HepG2 (cell line): Measurements from ENCODE around the gene EDEM3. TPM values are rescaled to one million over a fixed set of nuclear protein-coding genes. Genes with fewer than 3 reads are reported as not detected.

Source experiments
- FOXA1 ChIP-seq, 2 experiments: fragments of 450-650 bp in 1 of 2; sonication (generic) in 1 of 2; formaldehyde crosslinking in 1 of 2; IDR thresholded peaks; 2 replicates each; pipeline versions ENCODE4 v1.4.0 to v1.6.1; 2016 to 2020; ENCODE audit warnings: missing genetic modification reagents in 1 of 2
- FOXK1 ChIP-seq: sonication (generic); formaldehyde crosslinking; IDR thresholded peaks from 2 replicates; pipeline ENCODE4 v1.4.0; 2020; ENCODE audit warnings: low read depth, missing genetic modification reagents, borderline replicate concordance
- MLX ChIP-seq: IDR thresholded peaks from 2 replicates; pipeline ENCODE4 v1.6.1; 2016
- MLXIP ChIP-seq: sonication (generic); formaldehyde crosslinking; IDR thresholded peaks from 2 replicates; pipeline ENCODE4 v1.9.0; 2021; ENCODE audit warnings: missing genetic modification reagents, borderline replicate concordance
- SP140L ChIP-seq: sonication (generic); formaldehyde crosslinking; IDR thresholded peaks from 2 replicates; pipeline ENCODE4 v1.4.0; 2020; ENCODE audit warnings: missing genetic modification reagents, borderline replicate concordance
- TOE1 ChIP-seq: sonication (generic); formaldehyde crosslinking; IDR thresholded peaks from 2 replicates; pipeline ENCODE4 v1.4.0; 2020; ENCODE audit warnings: mild to moderate bottlenecking, missing genetic modification reagents
- ZNF318 ChIP-seq: sonication (generic); formaldehyde crosslinking; IDR thresholded peaks from 2 replicates; pipeline ENCODE4 v1.4.0; 2020; ENCODE audit warnings: mild to moderate bottlenecking, missing genetic modification reagents
- ZNF567 ChIP-seq: sonication (generic); formaldehyde crosslinking; IDR thresholded peaks from 2 replicates; pipeline ENCODE4 v1.8.1; 2023; ENCODE audit warnings: mild to moderate bottlenecking, missing genetic modification reagents, borderline replicate concordance
- ZNF605 ChIP-seq: sonication (generic); formaldehyde crosslinking; IDR thresholded peaks from 2 replicates; pipeline ENCODE4 v1.8.0; 2022; ENCODE audit warnings: mild to moderate bottlenecking, missing genetic modification reagents
- ZNF878 ChIP-seq: sonication (generic); formaldehyde crosslinking; IDR thresholded peaks from 2 replicates; pipeline ENCODE4 v1.8.1; 2023; ENCODE audit warnings: mild to moderate bottlenecking, missing genetic modification reagents, moderate library complexity
- ZSCAN5A ChIP-seq: sonication (generic); formaldehyde crosslinking; IDR thresholded peaks from 2 replicates; pipeline ENCODE4 v1.8.0; 2022; ENCODE audit warnings: mild to moderate bottlenecking, missing genetic modification reagents, borderline replicate concordance
- ZXDC ChIP-seq: sonication (generic); formaldehyde crosslinking; IDR thresholded peaks from 2 replicates; pipeline ENCODE4 v1.5.0; 2020; ENCODE audit warnings: mild to moderate bottlenecking, missing genetic modification reagents
- polyA plus RNA-seq, 8 experiments: library from polyadenylated mRNA; depleted of rRNA in 3 of 8; stranded (reverse) in 7 of 8; unstranded in 1 of 8; fragments of >200 nt; fragmentation: Illumina TruSeq in 4 of 8; extraction: Trizol in 4 of 8; gene quantifications; 2 replicates each; pipeline versions ENCODE4 v1.2.1 to v1.2.3, GENCODE V29; 2011 to 2016; ENCODE audit warnings: low read depth in 4 of 8, missing spikeins in 1 of 8, mixed read lengths in 1 of 8; ENCODE audit not compliant: insufficient read depth in 1 of 8
- total RNA-seq, 5 experiments: library from RNA; depleted of rRNA; stranded (reverse); fragments of >200 nt; fragmentation: Illumina TruSeq; extraction: Trizol; gene quantifications; 2 replicates each; pipeline ENCODE4 v1.2.3, GENCODE V29; 2016; ENCODE audit warnings: low read depth in 1 of 5

Gene EDEM3
- total and polyA plus RNA-seq, 2 of the 13 experiments (the other 11 are each of a cell fraction or from before 2014, with no cell fraction given) = 13.1 to 18.2 TPM

GRCh38 chr1:184792450-184792969 is 37.9 kb upstream of the EDEM3 start (continued):
- TF ChIP-seq ZNF318 (CRISPR knock-in tag) (no peak), ZXDC (CRISPR knock-in tag) (no peak), ZSCAN5A (CRISPR knock-in tag) (no peak), FOXK1 (CRISPR knock-in tag) (0 out of 2 replicates have a peak, but pooled peaks have one; percentile 17), ZNF567 (no peak), MLX (CRISPR knock-in tag) (0 out of 2 replicates have a peak, but pooled peaks have one; percentile 25), FOXA1 (IDR thresholded peaks at IDR 0.05) (no peak), FOXA1 (CRISPR knock-in tag; IDR thresholded peaks at IDR 0.05) (peak; percentile 67), MLXIP (CRISPR knock-in tag) (no peak), TOE1 (no peak), SP140L (CRISPR knock-in tag) (no peak), ZNF605 (CRISPR knock-in tag) (no peak), ZNF878 (no peak)
